PFSK-1 (cell line): ENCODE measurements around the gene GHRL.

Experiments
- FOXP2 ChIP-seq: optimal IDR thresholded peaks from 2 replicates; pipeline ENCODE3; 2011; ENCODE audit warnings: borderline replicate concordance, control low read depth, inconsistent platforms; ENCODE audit not compliant: insufficient read depth; ENCODE audit errors: extremely low read length, extremely low read depth
- POLR2AphosphoS5 ChIP-seq: IDR thresholded peaks from 2 replicates; pipeline ENCODE4 v1.6.1; 2012; ENCODE audit warnings: low read depth, mild to moderate bottlenecking, control low read depth, low read length, moderate library complexity
- SIN3A ChIP-seq: IDR thresholded peaks from 2 replicates; pipeline ENCODE4 v1.6.1; 2012; ENCODE audit warnings: mild to moderate bottlenecking, low read length, moderate library complexity, borderline replicate concordance; ENCODE audit not compliant: insufficient read depth
- TAF1 ChIP-seq: IDR thresholded peaks from 2 replicates; pipeline ENCODE4 v1.6.1; 2012; ENCODE audit warnings: low read length, control low read depth, borderline replicate concordance; ENCODE audit not compliant: insufficient read depth
- TF ChIP-seq, protein P1 (sequence below), 2 experiments: IDR thresholded peaks; 2 replicates each; pipeline versions ENCODE4 v1.6.1 to v1.8.0; 2011 to 2012; ENCODE audit warnings: low read depth in 2 of 2, low read length in 2 of 2, control low read depth in 1 of 2, inconsistent platforms in 1 of 2, mild to moderate bottlenecking in 1 of 2, moderate library complexity in 1 of 2; ENCODE audit not compliant: insufficient read depth in 1 of 2

GHRL gene

GRCh38 chr3:10287936-10288574 lies 4.7 kb downstream of the GHRL start:
- TF ChIP-seq POLR2AphosphoS5 (no peak), SIN3A (no peak), TAF1 (no peak), FOXP2 (no peak)
- TF ChIP-seq, protein P1, sequence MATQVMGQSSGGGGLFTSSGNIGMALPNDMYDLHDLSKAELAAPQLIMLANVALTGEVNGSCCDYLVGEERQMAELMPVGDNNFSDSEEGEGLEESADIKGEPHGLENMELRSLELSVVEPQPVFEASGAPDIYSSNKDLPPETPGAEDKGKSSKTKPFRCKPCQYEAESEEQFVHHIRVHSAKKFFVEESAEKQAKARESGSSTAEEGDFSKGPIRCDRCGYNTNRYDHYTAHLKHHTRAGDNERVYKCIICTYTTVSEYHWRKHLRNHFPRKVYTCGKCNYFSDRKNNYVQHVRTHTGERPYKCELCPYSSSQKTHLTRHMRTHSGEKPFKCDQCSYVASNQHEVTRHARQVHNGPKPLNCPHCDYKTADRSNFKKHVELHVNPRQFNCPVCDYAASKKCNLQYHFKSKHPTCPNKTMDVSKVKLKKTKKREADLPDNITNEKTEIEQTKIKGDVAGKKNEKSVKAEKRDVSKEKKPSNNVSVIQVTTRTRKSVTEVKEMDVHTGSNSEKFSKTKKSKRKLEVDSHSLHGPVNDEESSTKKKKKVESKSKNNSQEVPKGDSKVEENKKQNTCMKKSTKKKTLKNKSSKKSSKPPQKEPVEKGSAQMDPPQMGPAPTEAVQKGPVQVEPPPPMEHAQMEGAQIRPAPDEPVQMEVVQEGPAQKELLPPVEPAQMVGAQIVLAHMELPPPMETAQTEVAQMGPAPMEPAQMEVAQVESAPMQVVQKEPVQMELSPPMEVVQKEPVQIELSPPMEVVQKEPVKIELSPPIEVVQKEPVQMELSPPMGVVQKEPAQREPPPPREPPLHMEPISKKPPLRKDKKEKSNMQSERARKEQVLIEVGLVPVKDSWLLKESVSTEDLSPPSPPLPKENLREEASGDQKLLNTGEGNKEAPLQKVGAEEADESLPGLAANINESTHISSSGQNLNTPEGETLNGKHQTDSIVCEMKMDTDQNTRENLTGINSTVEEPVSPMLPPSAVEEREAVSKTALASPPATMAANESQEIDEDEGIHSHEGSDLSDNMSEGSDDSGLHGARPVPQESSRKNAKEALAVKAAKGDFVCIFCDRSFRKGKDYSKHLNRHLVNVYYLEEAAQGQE (IDR thresholded peaks at IDR 0.05; ENCODE audit: insufficient read depth in 1 of 2, low read depth in 2 of 2, low read length in 2 of 2): no peak

DNA sequence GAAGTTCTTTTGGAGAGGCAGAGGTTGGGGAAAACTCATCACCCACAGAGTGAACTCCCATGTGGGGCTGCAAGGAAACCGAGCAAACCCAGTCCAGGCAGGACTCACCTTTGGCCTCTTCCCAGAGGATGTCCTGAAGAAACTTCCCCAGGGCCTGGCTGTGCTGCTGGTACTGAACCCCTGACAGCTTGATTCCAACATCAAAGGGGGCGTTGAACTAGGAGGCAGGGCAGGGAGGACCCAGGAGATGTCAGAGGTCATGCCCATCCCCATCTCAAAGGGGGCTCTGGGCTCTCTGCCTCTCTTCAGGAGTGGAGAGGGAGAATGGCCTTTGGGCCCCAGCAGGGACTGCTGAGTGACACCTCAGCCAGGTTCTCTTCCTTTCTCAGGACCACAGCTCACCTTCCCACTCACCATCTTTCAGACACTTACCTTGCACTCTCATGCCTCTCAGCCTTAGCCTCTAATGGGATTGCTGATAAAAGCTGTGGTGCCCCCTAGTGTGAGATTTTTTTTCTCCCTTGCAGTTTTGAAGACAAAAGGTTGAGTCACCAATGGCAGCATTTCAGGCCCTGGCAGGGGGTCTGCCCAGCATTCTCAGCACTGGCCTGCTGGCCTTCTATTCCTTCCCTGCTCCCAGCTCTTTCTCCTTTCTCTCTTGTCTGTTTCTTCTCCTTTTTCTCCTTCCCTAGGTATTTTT lies 6.0 kb downstream of the GHRL start:
- TF ChIP-seq POLR2AphosphoS5 (no peak), TAF1 (no peak), SIN3A (no peak), FOXP2 (no peak)
- TF ChIP-seq, protein P1 (IDR thresholded peaks at IDR 0.05; ENCODE audit: insufficient read depth in 1 of 2, low read depth in 2 of 2, low read length in 2 of 2): no peak

DNA sequence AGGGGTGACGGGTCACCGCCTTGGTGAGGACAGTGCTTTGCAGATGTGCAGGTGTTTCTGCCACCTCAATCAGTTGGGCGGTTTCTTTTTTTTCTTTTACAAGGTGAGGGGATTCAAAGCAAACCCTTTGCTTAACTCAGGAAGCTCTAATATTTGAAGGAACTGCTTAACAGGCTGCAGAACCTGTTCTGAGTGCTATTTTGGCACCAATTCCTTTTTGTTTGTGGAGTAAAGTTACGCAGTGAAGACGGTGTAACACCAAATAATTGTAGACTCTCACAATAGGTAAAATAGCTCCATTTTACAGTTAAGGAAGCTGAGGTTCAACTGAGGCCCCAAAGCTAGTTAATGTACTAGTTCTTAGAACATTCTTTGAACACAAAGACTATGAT lies 6.6 kb downstream of the GHRL start:
- TF ChIP-seq TAF1: no peak
- TF ChIP-seq SIN3A: no peak
- TF ChIP-seq POLR2AphosphoS5: no peak
- TF ChIP-seq FOXP2: no peak
- TF ChIP-seq, protein P1 (IDR thresholded peaks at IDR 0.05; ENCODE audit: insufficient read depth in 1 of 2, low read depth in 2 of 2, low read length in 2 of 2): no peak

GRCh38 chr3:10285272-10286132 lies 7.2 kb downstream of the GHRL start:
- TF ChIP-seq FOXP2: no peak
- no peak for TF ChIP-seq SIN3A
- TF ChIP-seq POLR2AphosphoS5: no peak
- no peak for TF ChIP-seq TAF1
- TF ChIP-seq, protein P1 (IDR thresholded peaks at IDR 0.05; ENCODE audit: insufficient read depth in 1 of 2, low read depth in 2 of 2, low read length in 2 of 2): no peak
